Epidermal melanocyte (primary cell): ENCODE data around the gene MUC5AC.

Experiments used
- DNase-seq: peaks from one replicate; pipeline ENCODE4 v3.0.0; 2011; ENCODE audit warnings: low spot score; ENCODE audit not compliant: insufficient read length

The MUC5AC gene

GRCh38 chr11:1121813-1122663, 35.7 kb upstream of the MUC5AC start:
- DNase-seq = no peak

DNA sequence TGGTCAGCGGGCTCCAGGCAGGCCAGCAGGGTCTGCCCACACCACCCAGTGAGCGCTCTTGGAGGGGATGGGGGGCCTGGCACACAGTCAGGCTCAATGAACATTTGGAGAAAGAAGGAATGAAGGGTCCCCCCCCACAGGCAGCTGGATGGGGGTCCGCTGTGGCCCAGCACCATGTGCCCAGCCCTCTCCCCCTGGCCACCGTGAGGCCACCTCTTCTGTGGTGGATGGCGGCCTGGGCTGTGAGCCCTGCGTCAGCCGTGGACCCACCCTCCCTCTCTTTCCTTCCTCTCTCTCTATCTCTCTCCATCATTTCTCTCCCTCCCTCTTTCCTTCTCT, 35.1 kb upstream of the MUC5AC start:
- no peak for DNase-seq

- no peak for DNase-seq
Observed at GRCh38 chr11:1123970-1124369, 33.8 kb upstream of the MUC5AC start.

GRCh38 chr11:1125803-1126202, 31.9 kb upstream of the MUC5AC start:
- DNase-seq = no peak

- DNase-seq = no peak
Observed at GRCh38 chr11:1126491-1126926, 31.2 kb upstream of the MUC5AC start.

GRCh38 chr11:1126935-1127663, 30.7 kb upstream of the MUC5AC start:
- no peak for DNase-seq

- no peak for DNase-seq
Observed at GRCh38 chr11:1127664-1128162, 30.0 kb upstream of the MUC5AC start.

DNA sequence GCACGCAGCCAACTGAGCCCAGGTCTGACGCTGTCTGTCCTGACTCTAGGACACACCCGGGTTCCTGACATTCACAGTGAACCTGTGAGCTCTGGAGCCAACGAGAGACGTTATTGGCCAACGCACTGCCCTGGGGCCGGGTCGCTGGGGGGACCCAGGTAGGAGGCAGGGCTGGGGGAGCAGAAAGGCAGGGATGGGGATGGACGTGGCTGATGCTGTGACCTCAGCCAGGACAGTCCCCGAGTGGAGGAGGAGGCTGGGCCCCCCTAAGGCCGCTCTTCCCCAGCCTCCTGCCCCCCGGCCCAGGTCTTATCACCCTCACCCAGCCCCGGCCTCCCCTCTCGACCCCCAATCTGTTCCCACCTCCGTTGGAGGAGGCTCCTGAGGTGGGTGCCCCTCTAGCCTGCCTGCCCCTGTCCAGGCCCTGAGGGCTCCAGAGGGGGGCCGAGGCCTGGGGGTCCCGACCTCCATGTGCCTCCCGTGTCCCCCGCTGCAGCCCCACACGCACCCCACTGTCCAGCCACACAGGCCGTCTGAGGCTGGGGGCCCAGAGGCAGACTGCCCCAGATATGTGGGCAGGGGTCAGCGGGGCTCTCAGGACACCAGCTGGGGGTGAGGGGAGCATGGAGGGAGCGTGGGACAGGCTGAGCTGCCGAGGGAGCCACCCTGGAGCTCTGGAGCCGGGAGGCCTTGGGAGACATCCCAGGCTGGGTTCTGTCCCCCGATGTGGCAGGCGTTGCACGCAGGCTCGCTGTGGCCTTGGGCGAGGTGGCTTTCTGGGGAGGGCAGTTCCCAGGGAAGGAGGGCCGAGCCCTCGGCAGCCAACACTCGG, 29.2 kb upstream of the MUC5AC start:
- no peak for DNase-seq

DNA sequence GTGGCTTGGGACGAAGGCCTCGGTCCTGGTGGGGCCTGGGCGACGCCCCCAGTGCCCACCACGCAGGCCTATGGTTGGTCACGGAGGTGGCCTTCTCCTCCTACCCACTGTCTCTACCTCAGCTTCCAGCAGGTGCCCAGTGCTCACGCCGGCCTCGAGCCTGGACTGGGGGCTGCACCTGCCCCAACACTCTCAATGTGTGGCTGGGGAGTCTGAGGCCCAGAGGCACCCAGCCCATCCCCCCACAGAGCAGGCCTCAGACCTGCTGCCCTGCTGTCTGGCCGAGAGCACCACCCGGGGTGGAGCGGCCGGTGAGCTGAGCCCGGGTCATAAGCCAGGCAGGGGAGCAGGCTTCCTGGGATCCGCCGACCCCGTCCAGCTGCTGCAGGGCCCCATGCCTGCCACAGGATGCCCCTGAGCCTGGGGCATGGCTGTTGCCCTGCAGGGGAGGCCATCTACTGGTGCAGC, 28.6 kb upstream of the MUC5AC start:
- DNase-seq = no peak

DNA sequence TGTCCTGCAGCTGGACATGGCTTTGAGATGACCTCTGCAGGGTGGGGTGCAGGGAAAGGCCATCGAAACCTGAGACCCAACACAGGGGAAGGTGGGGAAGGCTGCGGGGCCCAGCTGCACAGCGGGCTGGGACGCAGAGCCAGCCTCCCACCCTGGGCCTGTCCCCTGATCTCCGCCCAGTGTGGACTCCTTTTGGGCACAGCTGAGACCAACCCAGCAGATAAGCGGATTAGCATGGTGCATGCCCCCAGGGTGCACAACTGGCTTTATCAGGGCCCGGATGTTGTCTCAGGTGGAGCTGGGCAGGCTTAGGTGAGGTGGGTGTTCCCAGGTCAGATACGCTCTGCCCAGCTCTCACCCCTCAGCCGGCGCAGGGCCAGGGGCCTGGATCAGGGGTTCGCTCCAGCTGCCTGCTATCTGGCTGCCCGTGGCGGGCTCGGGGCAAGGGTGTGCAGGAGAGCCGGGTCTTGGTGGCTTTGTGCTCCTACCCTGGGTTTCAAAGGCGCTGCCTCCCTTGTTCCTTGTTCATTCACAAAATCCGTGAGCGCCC, 28.1 kb upstream of the MUC5AC start:
- no peak for DNase-seq

DNA sequence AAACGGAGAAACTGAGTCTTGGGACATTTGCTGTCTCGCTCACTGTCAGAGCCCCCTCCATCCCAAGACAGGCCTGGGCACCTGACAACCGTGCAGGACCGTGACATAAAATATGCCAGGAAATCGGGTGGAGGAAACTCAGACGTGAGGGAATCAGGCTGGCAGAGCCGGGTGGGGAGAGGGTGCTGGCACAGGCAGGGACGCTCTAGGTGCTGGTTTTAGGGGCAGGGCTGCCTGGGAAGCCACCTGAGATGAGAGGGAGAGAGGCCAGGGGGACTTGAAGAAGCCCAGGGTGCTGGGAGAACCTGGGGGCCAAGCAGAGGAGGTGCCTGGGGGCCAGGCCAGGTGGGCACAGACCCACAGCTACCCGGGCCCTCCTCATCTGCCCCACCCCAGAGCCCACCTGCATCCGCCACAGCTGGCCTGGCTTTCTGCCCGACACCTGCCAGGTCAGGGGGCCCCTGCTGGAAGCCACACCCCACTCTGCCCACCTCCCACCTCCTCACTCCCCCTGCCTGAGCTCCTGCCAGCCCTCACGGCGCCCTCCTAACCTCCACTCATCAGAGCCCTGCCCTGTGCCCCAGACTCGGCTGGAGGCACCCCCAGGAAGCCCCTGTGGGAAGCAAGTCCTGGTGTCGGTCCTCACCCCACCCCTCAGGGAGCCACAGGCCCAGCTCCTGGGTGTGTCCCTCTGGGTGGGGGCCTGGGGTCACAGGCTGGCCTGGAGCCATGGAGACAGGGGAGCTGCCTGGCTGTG, 27.3 kb upstream of the MUC5AC start:
- DNase-seq = no peak

- DNase-seq = no peak
Observed at GRCh38 chr11:1131033-1131911, 26.5 kb upstream of the MUC5AC start.

- DNase-seq = no peak
Observed at GRCh38 chr11:1134848-1135445, 22.8 kb upstream of the MUC5AC start.

GRCh38 chr11:1138097-1138496, 19.7 kb upstream of the MUC5AC start:
- no peak for DNase-seq

DNA sequence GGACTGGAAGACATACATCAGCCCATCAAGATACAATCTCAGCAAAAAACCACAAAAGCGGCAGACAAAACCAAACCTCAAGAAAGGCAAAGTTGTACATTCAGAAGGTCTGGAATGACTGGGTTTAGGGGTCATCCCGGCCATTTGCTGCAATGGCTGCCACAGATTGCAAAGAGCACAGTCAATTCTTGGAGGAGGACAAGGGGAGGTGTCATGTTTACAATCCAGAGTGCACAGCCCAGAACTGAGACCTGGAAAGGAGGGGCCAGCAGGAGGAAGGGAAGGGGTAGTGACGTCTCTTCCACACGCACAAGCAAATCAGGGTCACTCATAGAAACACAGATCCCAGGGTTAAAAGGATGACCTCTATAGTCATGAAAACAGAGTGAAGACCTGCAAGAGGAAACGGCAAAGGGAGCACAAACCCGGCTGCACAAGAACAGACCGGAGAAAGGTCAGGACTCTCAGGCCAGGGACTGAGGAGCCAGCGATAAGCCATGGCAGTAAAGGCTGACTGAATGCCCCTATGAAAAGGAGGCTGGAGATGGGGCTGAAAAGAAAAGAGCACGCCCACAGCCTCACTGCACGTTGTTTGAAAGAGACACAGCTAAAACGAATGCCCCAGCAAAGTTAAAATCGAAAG, 18.2 kb upstream of the MUC5AC start:
- no peak for DNase-seq

DNA sequence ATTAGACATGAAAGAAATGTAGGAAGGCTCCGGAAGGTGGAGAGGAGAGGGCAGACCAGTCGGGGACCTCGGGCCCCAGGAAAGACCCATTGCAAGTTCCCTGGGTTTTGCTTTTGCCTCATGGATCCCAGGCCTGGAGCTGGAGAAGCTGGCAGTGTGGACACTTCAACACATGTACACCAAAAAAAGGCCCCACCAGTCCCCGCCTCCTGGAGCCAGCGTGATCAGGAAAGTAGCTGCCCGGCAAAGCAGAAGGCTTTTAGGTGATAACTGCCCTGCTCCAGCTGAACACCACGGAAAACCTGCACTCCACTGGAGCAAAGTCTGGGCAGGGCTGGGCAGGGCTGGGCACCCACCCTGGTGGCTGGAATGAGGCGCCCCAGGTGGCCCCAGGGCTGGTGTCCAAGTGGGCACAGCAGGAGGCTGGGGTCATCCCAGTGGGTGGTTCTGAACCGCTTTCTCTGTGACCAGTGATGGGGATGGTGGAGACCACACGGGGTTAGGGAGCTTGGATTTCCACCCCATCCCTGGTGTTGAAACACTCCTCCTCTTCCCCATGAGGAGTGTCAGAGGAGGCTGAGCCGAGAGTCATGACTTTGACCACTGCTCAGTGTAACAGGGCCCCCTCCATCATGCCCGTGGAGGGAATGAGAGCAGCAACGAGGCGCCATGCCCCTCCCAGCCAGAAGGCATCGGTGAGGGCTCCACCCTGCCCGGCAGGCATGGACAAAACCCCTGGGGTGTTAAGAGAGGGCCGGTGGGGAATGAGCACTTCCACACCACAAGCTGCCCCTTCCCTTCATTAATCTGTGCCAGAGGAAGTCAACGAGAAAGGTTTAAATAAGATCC, 16.9 kb upstream of the MUC5AC start:
- no peak for DNase-seq

DNA sequence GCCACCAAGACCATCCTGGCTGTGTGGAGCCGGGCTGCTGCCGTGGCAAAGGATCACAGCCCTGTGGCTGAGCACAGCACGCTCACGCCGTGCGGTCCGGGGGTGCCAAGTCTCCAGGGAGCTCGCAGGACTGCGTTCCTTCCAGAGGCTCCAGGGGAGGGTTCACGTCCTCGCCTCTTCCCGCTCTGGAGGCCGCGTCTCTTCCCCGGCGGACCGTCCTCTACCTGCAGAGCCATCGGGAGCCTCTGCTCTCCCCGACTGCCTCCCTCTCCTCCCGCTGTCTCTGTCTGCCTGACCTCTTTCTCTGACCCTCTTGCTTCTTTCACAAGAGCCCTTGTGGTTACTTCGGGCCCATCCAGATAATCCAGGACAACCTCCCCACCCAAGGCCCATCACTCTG, 11.4 kb upstream of the MUC5AC start:
- no peak for DNase-seq

DNA sequence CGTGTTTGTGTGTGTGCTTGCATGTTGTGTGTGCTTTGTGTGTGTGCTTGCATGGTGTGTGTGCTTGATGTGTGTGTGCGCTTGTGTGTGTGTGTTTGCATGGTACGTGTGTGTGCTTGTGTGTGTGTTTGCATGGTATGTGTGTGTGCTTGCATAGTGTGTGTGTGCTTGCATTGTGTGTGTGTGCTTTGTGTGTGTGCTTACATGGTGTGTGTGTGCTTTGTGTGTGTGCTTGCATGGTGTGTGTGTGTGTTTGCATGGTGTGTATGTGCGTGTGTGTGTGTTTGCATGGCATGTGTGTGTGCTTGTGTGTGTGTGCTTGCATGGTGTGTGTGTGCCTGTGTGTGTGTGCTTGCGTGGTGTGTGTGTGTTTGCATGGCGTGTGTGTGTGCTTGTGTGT, 10.0 kb upstream of the MUC5AC start:
- no peak for DNase-seq
